Tibial artery (tissue), 4 donors: ENCODE measurements around the gene EEF1AKMT4.

Experiments used
- DNase-seq, 2 donors: peaks; one replicate each; pipeline ENCODE4 v3.0.0-alpha.2; 2019
- H3K27ac ChIP-seq, 2 donors: fragments of 200-600 bp; sonication (generic) in 1 of 2; 1 replicate in 1 of 2; 2 replicates in 1 of 2; pipeline ENCODE4 v1.5.1; 2018 to 2019; ENCODE audit warnings: mild to moderate bottlenecking in 1 of 2
- H3K27me3 ChIP-seq, 2 donors: fragments of 200-600 bp; sonication (generic) in 1 of 2; one replicate each; pipeline versions ENCODE4 v1.5.1 to v1.6.0; 2016 to 2019
- H3K36me3 ChIP-seq, 3 donors: fragments of 200-600 bp; sonication (generic) in 2 of 3; one replicate each; pipeline ENCODE4 v1.5.1; 2016 to 2019; ENCODE audit warnings: mild to moderate bottlenecking in 2 of 3
- H3K4me1 ChIP-seq, 4 donors: fragments of 200-600 bp; sonication (generic) in 2 of 4; 1 replicate in 3 of 4; 2 replicates in 1 of 4; pipeline ENCODE4 v1.5.1; 2016 to 2019
- H3K4me3 ChIP-seq, 2 donors: fragments of 200-600 bp; sonication (generic) in 1 of 2; 1 replicate in 1 of 2; 2 replicates in 1 of 2; pipeline ENCODE4 v1.5.1; 2018 to 2019; ENCODE audit warnings: mild to moderate bottlenecking in 2 of 2
- H3K9me3 ChIP-seq, 3 donors: fragments of 200-600 bp; sonication (generic) in 1 of 3; one replicate each; pipeline ENCODE4 v1.5.1; 2016 to 2019
- CTCF ChIP-seq, 2 experiments: fragments of 200-600 bp in 1 of 2; fragments of 450-650 bp in 1 of 2; IDR thresholded peaks; one replicate each; pipeline ENCODE4 v1.5.1; 2017 to 2019; ENCODE audit warnings: antibody characterized with exemption in 2 of 2, mild to moderate bottlenecking in 1 of 2, moderate library complexity in 1 of 2
- intact Hi-C: fragments of 100-400 bp; cut with DNase I; formaldehyde crosslinking; loops from one replicate; pipeline ENCODE4 v1.15.0; 2023; ENCODE audit warnings: low total_unique reads

The EEF1AKMT4 gene

GRCh38 chr3:184211718-184212117, 37.8 kb upstream of the EEF1AKMT4 start:
- no peak for TF ChIP-seq CTCF (IDR thresholded peaks at IDR 0.05)
- H3K4me1 ChIP-seq: no peaks in the 10 kb centered on the region
- H3K27me3 ChIP-seq: peaks cover 0 to 3% of the 10 kb centered on the region in 2 donors
- intact Hi-C loops: no loop called here
- H3K36me3 ChIP-seq: no peaks in the 10 kb centered on the region
- H3K27ac ChIP-seq: no peak overlapping the region
- no peak overlapping the region for H3K4me3 ChIP-seq
- no peaks in the 10 kb centered on the region for H3K9me3 ChIP-seq
- DNase-seq: no peak

DNA sequence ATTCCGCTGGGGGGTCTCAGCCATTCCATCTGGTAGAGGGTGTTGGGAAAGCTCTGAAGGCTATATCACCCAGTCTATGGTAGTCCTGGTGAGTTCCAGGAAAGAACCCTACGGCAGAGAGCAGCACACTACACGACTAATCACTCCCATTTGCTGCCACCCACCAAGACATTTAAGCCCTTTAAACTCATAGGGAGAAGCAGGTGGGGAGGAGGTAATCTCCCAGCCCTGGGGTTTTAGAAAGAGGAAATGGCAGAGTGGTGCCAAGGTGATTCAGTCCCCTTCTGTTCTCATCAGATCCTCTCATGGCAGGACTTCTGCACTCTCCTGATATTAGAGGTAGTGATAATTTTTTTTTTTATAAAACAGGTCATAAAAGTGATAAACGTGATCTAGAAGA, 30.7 kb upstream of the EEF1AKMT4 start:
- intact Hi-C loops: no loop called here
- no peak for TF ChIP-seq CTCF (IDR thresholded peaks at IDR 0.05)

DNA sequence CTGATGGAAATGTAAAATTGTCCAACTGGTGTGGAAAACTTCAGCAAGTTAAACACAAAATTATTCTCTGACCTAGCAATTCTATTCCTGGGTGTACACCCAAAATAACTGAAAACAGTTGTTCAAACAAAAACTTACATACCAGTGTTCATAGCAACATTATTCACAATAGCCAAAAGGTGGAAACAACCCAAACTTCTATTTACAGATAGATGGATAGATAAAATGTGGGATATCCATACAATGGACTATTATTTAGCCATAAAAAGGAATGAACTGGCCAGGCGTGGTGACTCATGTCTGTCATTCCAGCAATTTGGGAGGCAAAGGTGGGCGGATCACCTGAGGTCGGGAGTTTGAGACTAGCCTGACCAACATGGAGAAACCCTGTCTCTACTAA, 27.0 kb upstream of the EEF1AKMT4 start:
- Histone ChIP-seq H3K27me3 (peaks cover 0 to 30% of the 10 kb centered on the region in 2 donors), H3K27ac (no peak overlapping the region), H3K9me3 (no peaks in the 10 kb centered on the region), H3K4me3 (no peak overlapping the region), H3K4me1 (no peaks in the 10 kb centered on the region), H3K36me3 (no peaks in the 10 kb centered on the region)
- no peak for DNase-seq
- TF ChIP-seq CTCF (IDR thresholded peaks at IDR 0.05): no peak
- intact Hi-C loops: no loop called here

More for the DNA sequence above, 30.7 kb upstream of the EEF1AKMT4 start:
- H3K36me3 ChIP-seq: no peaks in the 10 kb centered on the region
- no peak for DNase-seq
- no peak overlapping the region for H3K4me3 ChIP-seq
- no peak overlapping the region for H3K27ac ChIP-seq
- H3K9me3 ChIP-seq: no peaks in the 10 kb centered on the region
- peaks cover 0 to 17% of the 10 kb centered on the region in 2 donors for H3K27me3 ChIP-seq
- H3K4me1 ChIP-seq: no peaks in the 10 kb centered on the region

DNA sequence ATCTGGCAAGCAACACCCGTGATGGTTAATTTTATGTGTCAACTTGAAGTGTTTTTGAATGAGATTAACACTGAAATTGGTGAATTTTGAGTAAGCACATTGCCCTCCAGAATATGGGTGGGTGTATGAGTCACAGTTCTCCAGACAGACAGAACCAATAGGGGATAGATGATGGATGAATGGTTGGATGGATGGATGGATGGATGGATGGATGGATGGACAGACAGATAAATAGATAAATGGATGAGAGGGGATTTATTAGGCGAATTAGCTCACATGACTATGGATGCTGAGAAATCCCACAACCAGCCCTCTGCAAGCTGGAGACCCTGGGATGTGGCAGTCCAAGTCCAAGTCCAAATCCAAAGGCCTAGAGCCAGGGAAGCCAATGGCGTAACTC, 25.5 kb upstream of the EEF1AKMT4 start:
- TF ChIP-seq CTCF (IDR thresholded peaks at IDR 0.05): no peak

DNA sequence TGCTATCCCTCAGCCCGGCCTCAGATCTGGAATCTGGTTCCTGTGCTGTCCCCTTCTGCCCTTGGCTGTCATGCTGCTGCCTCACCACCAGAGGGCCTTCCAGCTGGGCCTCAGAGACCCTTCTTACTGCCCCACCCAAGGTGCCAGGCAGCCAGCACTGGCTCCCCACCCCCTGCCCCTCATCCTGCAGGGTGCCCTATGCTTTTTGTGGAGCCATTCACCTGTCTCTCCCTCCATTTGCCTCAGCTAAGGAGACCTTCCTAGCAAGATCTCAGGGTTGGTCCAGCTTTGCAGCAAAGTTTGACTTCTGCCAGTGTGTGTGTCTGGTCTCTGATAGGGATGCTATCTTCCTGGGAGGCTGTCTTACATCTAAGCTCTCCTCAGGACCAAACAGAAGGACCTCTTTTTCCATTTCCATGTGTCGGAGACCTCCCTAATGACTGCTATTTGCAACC, 22.0 kb upstream of the EEF1AKMT4 start:
- peaks cover 8 to 57% of the 10 kb centered on the region in 2 donors for H3K27me3 ChIP-seq
- H3K4me1 ChIP-seq: peaks cover 0 to 26% (median 23%) of the 10 kb centered on the region in 4 donors
- no peaks in the 10 kb centered on the region for H3K36me3 ChIP-seq
- H3K9me3 ChIP-seq: no peaks in the 10 kb centered on the region
- H3K4me3 ChIP-seq: no peak overlapping the region
- intact Hi-C loops: no loop called here
- DNase-seq: no peak
- H3K27ac ChIP-seq: no peak overlapping the region
- peak; percentile 30 to 53 for TF ChIP-seq CTCF (IDR thresholded peaks at IDR 0.05)

More for the DNA sequence above, 25.5 kb upstream of the EEF1AKMT4 start:
- intact Hi-C loops: no loop called here
- no peak for DNase-seq
- no peak overlapping the region for H3K4me3 ChIP-seq
- H3K4me1 ChIP-seq: peaks cover 0 to 4% (median 3%) of the 10 kb centered on the region in 4 donors
- H3K27ac ChIP-seq: no peak overlapping the region
- H3K9me3 ChIP-seq: no peaks in the 10 kb centered on the region
- H3K36me3 ChIP-seq: no peaks in the 10 kb centered on the region
- H3K27me3 ChIP-seq: peaks cover 0 to 41% of the 10 kb centered on the region in 2 donors
